OCI-LY3 (cell line): ENCODE measurements around the gene SKAP2.

Source experiments
- CTCF ChIP-seq: fragments of 200-600, 300-600 bp; sonication (generic); IDR thresholded peaks from 2 replicates; pipeline ENCODE4 v1.5.1; 2014; ENCODE audit warnings: antibody characterized with exemption, low read length, low read depth
- EZH2phosphoT487 ChIP-seq: fragments of 200-600 bp; shearing (Covaris generic); IDR thresholded peaks from 2 replicates; pipeline ENCODE4 v1.6.1; 2018; ENCODE audit warnings: antibody characterized with exemption, mixed run types, low read depth

- TF ChIP-seq EZH2phosphoT487 (no peak), CTCF (no peak)
Observed at GRCh38 chr7:26897928-26898327, 33.5 kb upstream of the SKAP2 start.
